Measurements from ENCODE around the gene GAB2.
A peak's percentile ranks its signal among the peaks of the same experiment; 100 is the strongest.

Gene GAB2

GRCh38 chr11:78338702-78339101, 78.9 kb downstream of the GAB2 start:
- TF ChIP-seq, protein P1, sequence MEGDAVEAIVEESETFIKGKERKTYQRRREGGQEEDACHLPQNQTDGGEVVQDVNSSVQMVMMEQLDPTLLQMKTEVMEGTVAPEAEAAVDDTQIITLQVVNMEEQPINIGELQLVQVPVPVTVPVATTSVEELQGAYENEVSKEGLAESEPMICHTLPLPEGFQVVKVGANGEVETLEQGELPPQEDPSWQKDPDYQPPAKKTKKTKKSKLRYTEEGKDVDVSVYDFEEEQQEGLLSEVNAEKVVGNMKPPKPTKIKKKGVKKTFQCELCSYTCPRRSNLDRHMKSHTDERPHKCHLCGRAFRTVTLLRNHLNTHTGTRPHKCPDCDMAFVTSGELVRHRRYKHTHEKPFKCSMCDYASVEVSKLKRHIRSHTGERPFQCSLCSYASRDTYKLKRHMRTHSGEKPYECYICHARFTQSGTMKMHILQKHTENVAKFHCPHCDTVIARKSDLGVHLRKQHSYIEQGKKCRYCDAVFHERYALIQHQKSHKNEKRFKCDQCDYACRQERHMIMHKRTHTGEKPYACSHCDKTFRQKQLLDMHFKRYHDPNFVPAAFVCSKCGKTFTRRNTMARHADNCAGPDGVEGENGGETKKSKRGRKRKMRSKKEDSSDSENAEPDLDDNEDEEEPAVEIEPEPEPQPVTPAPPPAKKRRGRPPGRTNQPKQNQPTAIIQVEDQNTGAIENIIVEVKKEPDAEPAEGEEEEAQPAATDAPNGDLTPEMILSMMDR (IDR thresholded peaks at IDR 0.05), result no peak
- no peak overlapping the region for H3K4me3 ChIP-seq (ENCODE audit: low read depth in 1 of 2, low read length in 1 of 2)
- H3K9me3 ChIP-seq, result no peaks in the 10 kb centered on the region
- H3K27me3 ChIP-seq, result no peaks in the 10 kb centered on the region
- no peaks in the 10 kb centered on the region for H3K36me3 ChIP-seq
- peaks cover 10 to 14% of the 10 kb centered on the region in 2 experiments for H3K4me1 ChIP-seq (ENCODE audit: control insufficient read depth in 1 of 2, insufficient read depth in 1 of 2, low read depth in 1 of 2, low read length in 1 of 2)
- H3K27ac ChIP-seq, result peak overlapping the region; percentile 66

DNA sequence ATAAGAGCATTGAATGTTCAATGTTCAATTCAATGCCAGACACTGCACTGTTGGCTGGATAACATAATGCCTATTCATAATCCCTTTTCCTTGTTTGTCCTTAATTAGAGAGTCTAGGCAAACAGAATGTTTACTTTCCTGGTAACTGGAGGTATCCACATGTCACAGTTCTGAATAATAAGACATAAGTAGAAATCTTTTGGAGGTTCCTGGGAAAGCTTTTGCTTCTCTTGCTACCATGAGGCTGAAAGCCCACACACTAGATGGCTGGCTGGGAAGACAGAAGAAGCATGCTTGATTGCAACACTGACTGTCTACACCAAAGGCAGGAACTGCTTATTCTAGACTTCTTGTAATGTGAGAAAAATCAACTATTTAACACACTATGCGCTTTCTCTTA, 79.5 kb downstream of the GAB2 start:
- no peaks in the 10 kb centered on the region for H3K27me3 ChIP-seq
- H3K4me3 ChIP-seq (ENCODE audit: low read depth in 1 of 2, low read length in 1 of 2), result no peak overlapping the region
- no peaks in the 10 kb centered on the region for H3K9me3 ChIP-seq
- no peaks in the 10 kb centered on the region for H3K36me3 ChIP-seq
- H3K4me1 ChIP-seq (ENCODE audit: control insufficient read depth in 1 of 2, insufficient read depth in 1 of 2, low read depth in 1 of 2, low read length in 1 of 2), result peaks cover 10 to 14% of the 10 kb centered on the region in 2 experiments
- TF ChIP-seq, protein P1 (IDR thresholded peaks at IDR 0.05), result no peak
- peak overlapping the region; percentile 66 for H3K27ac ChIP-seq

DNA sequence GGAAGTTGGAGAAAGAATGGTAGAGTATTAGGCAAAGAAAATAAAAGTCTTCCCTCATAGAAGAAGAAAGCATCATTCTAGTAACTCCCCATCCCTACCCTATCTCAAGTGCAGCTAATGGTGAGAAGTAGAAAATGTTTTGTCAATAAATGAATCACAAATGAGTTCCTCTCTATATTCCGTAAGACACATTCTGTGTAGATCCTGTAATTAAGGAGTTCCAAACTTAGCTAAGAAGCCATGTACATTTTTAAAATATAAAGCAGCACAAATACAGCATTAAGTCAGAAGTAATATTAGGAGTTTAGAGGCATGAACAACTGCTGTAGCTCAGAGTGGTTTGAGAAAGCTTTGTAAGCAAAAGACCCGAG, 80.1 kb downstream of the GAB2 start:
- H3K9me3 ChIP-seq, result no peaks in the 10 kb centered on the region
- TF ChIP-seq, protein P1 (IDR thresholded peaks at IDR 0.05), result no peak
- H3K36me3 ChIP-seq, result no peaks in the 10 kb centered on the region
- peak overlapping the region; percentile 66 for H3K27ac ChIP-seq
- no peak overlapping the region for H3K4me3 ChIP-seq (ENCODE audit: low read depth in 1 of 2, low read length in 1 of 2)
- peaks cover 10 to 15% of the 10 kb centered on the region in 2 experiments for H3K4me1 ChIP-seq (ENCODE audit: control insufficient read depth in 1 of 2, insufficient read depth in 1 of 2, low read depth in 1 of 2, low read length in 1 of 2)
- no peaks in the 10 kb centered on the region for H3K27me3 ChIP-seq

DNA sequence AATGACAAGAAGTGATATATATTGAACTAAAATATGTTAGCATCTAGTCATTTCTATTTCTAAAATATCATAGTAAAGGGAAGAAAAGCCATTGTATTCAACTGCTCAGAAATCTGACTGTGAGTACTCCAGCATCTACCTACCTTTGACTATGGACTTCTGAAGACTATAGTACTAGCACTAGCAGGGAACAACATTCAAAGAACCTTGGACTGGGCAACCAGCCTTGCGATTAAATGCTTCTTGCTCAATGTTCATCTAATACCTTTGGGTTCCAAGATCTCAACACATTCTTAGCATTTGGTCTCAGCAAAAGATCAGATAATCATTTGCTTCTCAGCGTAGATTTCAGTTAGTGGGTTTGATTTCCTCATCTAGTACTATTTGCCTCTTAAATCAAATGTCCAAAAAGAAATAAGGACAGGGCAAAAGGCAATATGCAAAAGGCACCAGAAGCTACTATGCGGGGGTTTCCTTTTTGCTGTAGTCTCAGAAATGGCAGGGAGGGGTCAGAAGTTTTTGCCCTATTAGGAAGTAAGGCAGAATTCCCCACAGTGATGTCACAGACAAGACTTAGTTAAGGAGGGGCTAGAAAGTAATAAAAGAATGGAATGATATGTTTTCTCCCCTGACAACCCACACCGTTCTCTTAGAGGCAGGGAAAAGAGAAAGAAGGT, 80.6 kb downstream of the GAB2 start:
- no peaks in the 10 kb centered on the region for H3K36me3 ChIP-seq
- TF ChIP-seq, protein P1 (IDR thresholded peaks at IDR 0.05), result no peak
- H3K9me3 ChIP-seq, result no peaks in the 10 kb centered on the region
- no peaks in the 10 kb centered on the region for H3K27me3 ChIP-seq
- H3K4me1 ChIP-seq (ENCODE audit: control insufficient read depth in 1 of 2, insufficient read depth in 1 of 2, low read depth in 1 of 2, low read length in 1 of 2), result peaks cover 10 to 20% of the 10 kb centered on the region in 2 experiments
- H3K27ac ChIP-seq, result peak overlapping the region; percentile 66
- H3K4me3 ChIP-seq (ENCODE audit: low read depth in 1 of 2, low read length in 1 of 2), result no peak overlapping the region

- H3K27ac ChIP-seq, result no peak overlapping the region
- no peaks in the 10 kb centered on the region for H3K27me3 ChIP-seq
- H3K4me3 ChIP-seq (ENCODE audit: low read depth in 1 of 2, low read length in 1 of 2), result no peak overlapping the region
- H3K9me3 ChIP-seq, result no peaks in the 10 kb centered on the region
- TF ChIP-seq, protein P1 (IDR thresholded peaks at IDR 0.05), result no peak
- H3K4me1 ChIP-seq (ENCODE audit: control insufficient read depth in 1 of 2, insufficient read depth in 1 of 2, low read depth in 1 of 2, low read length in 1 of 2), result peaks cover 10 to 20% of the 10 kb centered on the region in 2 experiments
- no peaks in the 10 kb centered on the region for H3K36me3 ChIP-seq
Observed at GRCh38 chr11:78334109-78334508, 83.5 kb downstream of the GAB2 start.

Measured in neutrophil (primary cell).